ENCODE results near the gene DOCK4. TPM values are rescaled to one million over a fixed set of nuclear protein-coding genes. Genes with fewer than 3 reads are reported as not detected.
A peak's percentile ranks its signal among the peaks of the same experiment; 100 is the strongest.

The DOCK4 gene
- total RNA-seq, 1 experiment from 2014 or later = 31.4 TPM

DNA sequence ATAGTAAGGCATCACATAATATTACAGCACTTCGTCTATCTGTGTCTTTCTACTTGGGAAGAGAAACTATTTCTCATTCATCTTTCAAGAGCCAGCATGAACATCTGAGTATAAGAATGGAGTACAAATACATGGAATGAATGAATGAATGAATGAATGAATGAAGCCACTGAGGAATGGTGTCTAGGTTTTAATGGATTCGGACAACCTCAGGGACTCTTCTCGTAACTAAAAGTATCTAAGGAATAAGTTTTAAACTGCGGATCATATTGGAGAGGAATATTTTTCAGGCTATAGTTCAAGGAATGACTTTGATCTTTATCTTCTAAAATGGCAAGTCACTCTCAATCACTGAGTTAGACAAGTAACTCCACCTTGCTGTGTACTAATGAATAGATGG lies 199.0 kb downstream of the DOCK4 start:
- TF ChIP-seq, protein P1, sequence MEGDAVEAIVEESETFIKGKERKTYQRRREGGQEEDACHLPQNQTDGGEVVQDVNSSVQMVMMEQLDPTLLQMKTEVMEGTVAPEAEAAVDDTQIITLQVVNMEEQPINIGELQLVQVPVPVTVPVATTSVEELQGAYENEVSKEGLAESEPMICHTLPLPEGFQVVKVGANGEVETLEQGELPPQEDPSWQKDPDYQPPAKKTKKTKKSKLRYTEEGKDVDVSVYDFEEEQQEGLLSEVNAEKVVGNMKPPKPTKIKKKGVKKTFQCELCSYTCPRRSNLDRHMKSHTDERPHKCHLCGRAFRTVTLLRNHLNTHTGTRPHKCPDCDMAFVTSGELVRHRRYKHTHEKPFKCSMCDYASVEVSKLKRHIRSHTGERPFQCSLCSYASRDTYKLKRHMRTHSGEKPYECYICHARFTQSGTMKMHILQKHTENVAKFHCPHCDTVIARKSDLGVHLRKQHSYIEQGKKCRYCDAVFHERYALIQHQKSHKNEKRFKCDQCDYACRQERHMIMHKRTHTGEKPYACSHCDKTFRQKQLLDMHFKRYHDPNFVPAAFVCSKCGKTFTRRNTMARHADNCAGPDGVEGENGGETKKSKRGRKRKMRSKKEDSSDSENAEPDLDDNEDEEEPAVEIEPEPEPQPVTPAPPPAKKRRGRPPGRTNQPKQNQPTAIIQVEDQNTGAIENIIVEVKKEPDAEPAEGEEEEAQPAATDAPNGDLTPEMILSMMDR (IDR thresholded peaks at IDR 0.05; ENCODE audit: unreplicated experiment) = no peak
- Mint-ChIP-seq H3K9me3 (ENCODE audit: unreplicated experiment) (no peaks in the 10 kb centered on the region), H3K36me3 (ENCODE audit: insufficient read depth, unreplicated experiment) (peaks cover 5% of the 10 kb centered on the region), H3K4me3 (ENCODE audit: unreplicated experiment) (no peak overlapping the region), H3K4me1 (ENCODE audit: insufficient read depth, unreplicated experiment) (peaks cover 22% of the 10 kb centered on the region), H3K27ac (ENCODE audit: low read depth, unreplicated experiment) (no peak overlapping the region), H3K27me3 (ENCODE audit: insufficient read depth, unreplicated experiment) (no peaks in the 10 kb centered on the region)
- intact Hi-C loops (cut with micrococcal nuclease) = no loop called here
- BruUV-seq (replicated peaks) = no TSS peak
- ChIA-PET CTCF (interaction anchor here (1.4 kb wide), 1 partner anchor 16 kb away, joined by 3 read pairs; no protein-coding TSS in a partner anchor), POLR2A (interaction anchor here (0.7 kb wide), 1 partner anchor 452 kb away, joined by 3 read pairs; no protein-coding TSS in a partner anchor)
- no peak for DNase-seq (ENCODE audit: unreplicated experiment)

DNA sequence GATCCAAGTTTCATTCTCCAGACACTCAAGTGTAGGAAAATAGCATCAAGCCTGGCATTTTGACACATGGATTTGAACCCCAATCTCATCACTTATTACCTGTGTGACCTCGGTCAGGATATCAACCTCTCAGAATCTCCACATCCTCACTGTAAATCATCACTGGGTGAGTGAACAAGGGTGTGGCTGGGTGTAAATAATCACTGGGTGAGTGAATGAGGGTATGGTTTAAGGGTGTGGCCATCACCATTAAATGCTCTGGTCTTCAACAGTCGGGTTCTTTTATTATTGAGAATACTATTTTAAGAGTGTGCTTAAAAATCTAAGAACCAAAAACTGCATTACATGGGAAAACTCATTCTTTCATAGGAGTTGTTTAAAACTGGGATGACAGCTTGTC lies 200.1 kb downstream of the DOCK4 start:
- Mint-ChIP-seq H3K4me1 (ENCODE audit: insufficient read depth, unreplicated experiment) (peaks cover 26% of the 10 kb centered on the region), H3K9me3 (ENCODE audit: unreplicated experiment) (no peaks in the 10 kb centered on the region), H3K36me3 (ENCODE audit: insufficient read depth, unreplicated experiment) (peaks cover 5% of the 10 kb centered on the region), H3K4me3 (ENCODE audit: unreplicated experiment) (no peak overlapping the region), H3K27ac (ENCODE audit: low read depth, unreplicated experiment) (no peak overlapping the region), H3K27me3 (ENCODE audit: insufficient read depth, unreplicated experiment) (no peaks in the 10 kb centered on the region)
- ChIA-PET CTCF (interaction anchor here (0.5 to 1.4 kb wide), 3 partner anchors 12 to 264 kb away, joined by 3 read pairs; no protein-coding TSS in a partner anchor), POLR2A (no interaction called here)
- no peak for DNase-seq (ENCODE audit: unreplicated experiment)
- TF ChIP-seq, protein P1 (IDR thresholded peaks at IDR 0.05; ENCODE audit: unreplicated experiment) = no peak
- BruUV-seq (replicated peaks) = no TSS peak
- intact Hi-C loops (cut with micrococcal nuclease) = no loop called here

DNA sequence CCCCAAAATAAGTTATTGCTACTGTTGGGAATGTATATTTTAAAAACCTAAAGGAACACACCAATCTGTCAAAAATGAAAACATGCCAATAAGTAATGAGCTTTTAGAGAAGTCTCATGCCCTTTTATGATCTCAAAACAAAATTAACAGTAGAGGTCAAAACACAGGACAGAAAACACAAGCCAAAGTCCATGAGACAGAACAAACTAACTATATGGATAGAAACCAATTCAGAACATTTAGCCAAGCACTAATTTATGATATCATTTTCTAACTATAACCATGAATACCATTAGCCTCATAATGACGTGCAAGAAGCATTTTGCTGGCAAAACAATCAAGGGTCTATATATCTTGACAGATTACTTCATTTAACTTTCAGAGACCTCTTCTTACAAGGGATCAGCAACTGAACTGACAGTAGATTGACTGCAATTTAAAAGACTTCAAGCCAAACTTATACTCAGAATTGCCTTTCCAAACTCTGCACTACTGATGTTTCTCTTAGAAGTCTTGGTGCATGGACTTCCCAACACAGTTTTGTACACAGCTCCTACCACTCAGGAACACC lies 200.9 kb downstream of the DOCK4 start:
- Mint-ChIP-seq H3K4me1 (ENCODE audit: insufficient read depth, unreplicated experiment) (peaks cover 31% of the 10 kb centered on the region), H3K36me3 (ENCODE audit: insufficient read depth, unreplicated experiment) (peaks cover 5% of the 10 kb centered on the region), H3K4me3 (ENCODE audit: unreplicated experiment) (no peak overlapping the region), H3K27ac (ENCODE audit: low read depth, unreplicated experiment) (no peak overlapping the region), H3K27me3 (ENCODE audit: insufficient read depth, unreplicated experiment) (no peaks in the 10 kb centered on the region), H3K9me3 (ENCODE audit: unreplicated experiment) (no peaks in the 10 kb centered on the region)
- ChIA-PET CTCF (interaction anchor here (0.6 kb wide), 2 partner anchors 52 to 491 kb away, joined by 3 read pairs; no protein-coding TSS in a partner anchor), POLR2A (interaction anchor here (1.3 kb wide), 1 partner anchor 200 kb away, joined by 4 read pairs; no protein-coding TSS in a partner anchor)
- intact Hi-C loops (cut with micrococcal nuclease) = no loop called here
- BruUV-seq (replicated peaks) = no TSS peak
- TF ChIP-seq, protein P1 (IDR thresholded peaks at IDR 0.05; ENCODE audit: unreplicated experiment) = no peak
- no peak for DNase-seq (ENCODE audit: unreplicated experiment)

DNA sequence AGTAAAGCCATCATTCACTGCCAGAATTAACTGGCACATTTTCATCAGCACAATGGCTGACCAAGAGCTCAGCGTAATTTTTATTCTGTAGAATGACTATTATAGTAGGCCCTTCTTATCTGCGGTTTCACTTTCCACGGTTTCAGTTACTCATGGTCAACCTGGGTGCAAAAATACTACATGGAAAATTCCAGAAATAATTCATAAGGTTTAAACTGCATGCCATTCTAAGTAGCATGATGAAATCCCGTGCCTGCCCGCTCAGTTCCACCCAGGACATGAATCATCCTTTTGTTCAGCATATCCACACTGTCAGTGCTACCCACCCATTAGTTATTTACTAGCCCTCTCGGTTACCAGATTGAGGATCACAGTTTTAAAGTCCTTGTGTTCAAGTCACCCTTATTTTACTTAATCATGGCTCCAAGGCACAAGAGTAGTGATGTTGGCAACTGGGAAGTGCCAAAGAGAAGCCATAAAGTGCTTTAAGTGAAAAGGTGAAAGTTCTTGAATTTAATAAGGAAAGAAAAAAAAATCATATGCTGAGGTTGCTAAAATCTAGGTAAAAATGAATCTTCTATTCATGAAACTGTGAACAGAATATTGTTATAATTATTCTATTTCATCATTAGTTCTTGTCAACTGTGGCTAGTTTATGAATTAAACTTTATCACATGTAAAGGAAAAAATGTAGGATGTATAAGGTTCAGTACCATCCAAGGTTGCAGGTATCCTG lies 204.9 kb downstream of the DOCK4 start:
- intact Hi-C loops (cut with micrococcal nuclease) = loop anchor here (1.0 kb wide), 1 partner anchor 205 kb away; the partner anchor contains the start of genes DOCK4 and ZNF277
- Mint-ChIP-seq H3K36me3 (ENCODE audit: insufficient read depth, unreplicated experiment) (peaks cover 5% of the 10 kb centered on the region), H3K27me3 (ENCODE audit: insufficient read depth, unreplicated experiment) (no peaks in the 10 kb centered on the region), H3K9me3 (ENCODE audit: unreplicated experiment) (no peaks in the 10 kb centered on the region), H3K27ac (ENCODE audit: low read depth, unreplicated experiment) (peak overlapping the region; percentile 92), H3K4me3 (ENCODE audit: unreplicated experiment) (peak overlapping the region; percentile 65), H3K4me1 (ENCODE audit: insufficient read depth, unreplicated experiment) (peaks cover 17% of the 10 kb centered on the region)
- ChIA-PET CTCF (interaction anchor here (0.6 kb wide), 1 partner anchor 112 kb away, joined by 3 read pairs; no protein-coding TSS in a partner anchor), POLR2A (interaction anchor here (0.6 to 1.8 kb wide), 12 partner anchors 10 to 449 kb away, joined by 3 to 7 read pairs (median 3); partner anchors contain the start of genes IFRD1 and ZNF277)
- TF ChIP-seq, protein P1 (IDR thresholded peaks at IDR 0.05; ENCODE audit: unreplicated experiment) = no peak
- BruUV-seq (replicated peaks) = TSS peak; percentile 99
- DNase-seq (ENCODE audit: unreplicated experiment) = peak; percentile 85

Data from MCF 10A (cell line).